Smooth muscle cell (in vitro differentiated cells): ENCODE data around the gene ENOX2. TPM values are rescaled to one million over a fixed set of nuclear protein-coding genes. Genes with fewer than 3 reads are reported as not detected.

Experiments used
- DNase-seq: peaks from one replicate; lab custom pipeline; 2025; ENCODE audit not compliant: unreplicated experiment; lab: John Stamatoyannopoulos, UW
- H2AFZ ChIP-seq: fragments of 200-600 bp; sonication (generic); 2 replicates; pipeline ENCODE4 v1.6.0; 2016; ENCODE audit warnings: antibody characterized with exemption, low read depth, mild to moderate bottlenecking
- H3F3A ChIP-seq: fragments of 200-600 bp; sonication (generic); 2 replicates; pipeline ENCODE4 v1.6.0; 2017; ENCODE audit warnings: antibody characterized with exemption, low read depth
- H3K27ac ChIP-seq: fragments of 200-600 bp; sonication (generic); 2 replicates; pipeline ENCODE4 v1.5.1; 2016; ENCODE audit warnings: low read depth, mild to moderate bottlenecking
- H3K27me3 ChIP-seq: fragments of 200-600 bp; sonication (generic); 2 replicates; pipeline ENCODE4 v1.6.1; 2016; ENCODE audit warnings: low read depth, mild to moderate bottlenecking
- H3K36me3 ChIP-seq: fragments of 200-600 bp; sonication (generic); 2 replicates; pipeline ENCODE4 v1.5.1; 2016; ENCODE audit warnings: low read depth
- H3K4me1 ChIP-seq: fragments of 200-600 bp; sonication (generic); 2 replicates; pipeline ENCODE4 v1.5.1; 2016; ENCODE audit warnings: low read depth
- H3K4me2 ChIP-seq: fragments of 200-600 bp; sonication (generic); 2 replicates; pipeline ENCODE4 v1.6.0; 2016; ENCODE audit warnings: mild to moderate bottlenecking
- H3K4me3 ChIP-seq: fragments of 200-600 bp; sonication (generic); 2 replicates; pipeline ENCODE4 v1.5.1; 2016; ENCODE audit warnings: mild to moderate bottlenecking
- H3K79me2 ChIP-seq: fragments of 200-600 bp; sonication (generic); 2 replicates; pipeline ENCODE4 v1.6.0; 2016; ENCODE audit warnings: low read depth, mild to moderate bottlenecking
- H3K9ac ChIP-seq: fragments of 200-600 bp; sonication (generic); 2 replicates; pipeline ENCODE4 v1.6.0; 2016; ENCODE audit warnings: low read depth
- H3K9me3 ChIP-seq: fragments of 200-600 bp; sonication (generic); replicated peaks from 2 replicates; pipeline ENCODE4 v1.5.1; 2016; ENCODE audit warnings: low read depth
- H4K20me1 ChIP-seq: fragments of 200-600 bp; sonication (generic); 2 replicates; pipeline ENCODE4 v1.6.0; 2016; ENCODE audit warnings: low read depth
- CTCF ChIP-seq: fragments of 200-600 bp; sonication (generic); IDR thresholded peaks from 2 replicates; pipeline ENCODE4 v1.5.1; 2017; ENCODE audit warnings: borderline replicate concordance, mild to moderate bottlenecking, antibody characterized with exemption; ENCODE audit not compliant: insufficient read depth, poor library complexity, severe bottlenecking
- WGBS: methylation state at CpG from one replicate; pipeline ENCODE4 v1.1.7; 2016; ENCODE audit warnings: low lambda C conversion rate; 5-methylcytosine and 5-hydroxymethylcytosine counted together
- polyA plus RNA-seq: library from polyadenylated mRNA; unstranded; fragments of >200 nt; fragmentation: Nextera tagmentation; extraction: Ambion mirVana; gene quantifications from 2 replicates; pipeline ENCODE4 v1.2.1, GENCODE V29; 2016
- total RNA-seq: library from RNA; depleted of rRNA; stranded (reverse); fragments of >200 nt; gene quantifications from 2 replicates; pipeline ENCODE4 v1.2.3, GENCODE V29; 2014

Gene ENOX2
- total and polyA plus RNA-seq, 2 experiments from 2014 or later: 7.0 to 11.2 TPM

- H2AFZ ChIP-seq: no peak overlapping the region
- no peaks in the 10 kb centered on the region for H3F3A ChIP-seq
- H4K20me1 ChIP-seq: no peaks in the 10 kb centered on the region
- H3K27me3 ChIP-seq: no peaks in the 10 kb centered on the region
- H3K36me3 ChIP-seq: no peaks in the 10 kb centered on the region
- no peaks in the 10 kb centered on the region for H3K79me2 ChIP-seq
- H3K4me1 ChIP-seq: peaks cover 3% of the 10 kb centered on the region
- TF ChIP-seq CTCF: no peak
- no peak for DNase-seq
- H3K9ac ChIP-seq: no peak overlapping the region
- no peak overlapping the region for H3K4me3 ChIP-seq
- no peaks in the 10 kb centered on the region for H3K9me3 ChIP-seq
- H3K27ac ChIP-seq: no peak overlapping the region
- no peak overlapping the region for H3K4me2 ChIP-seq
Measured at GRCh38 chrX:130884627-130885026, 18.4 kb downstream of the ENOX2 start.

- peaks cover 4% of the 10 kb centered on the region for H3K4me1 ChIP-seq
- H3K27me3 ChIP-seq: no peaks in the 10 kb centered on the region
- no peaks in the 10 kb centered on the region for H3K79me2 ChIP-seq
- no peaks in the 10 kb centered on the region for H3F3A ChIP-seq
- WGBS: 68% methylated on average over 2 of the region's 2 CpGs
- no peak overlapping the region for H3K4me3 ChIP-seq
- no peak overlapping the region for H3K9ac ChIP-seq
- H4K20me1 ChIP-seq: no peaks in the 10 kb centered on the region
- H3K27ac ChIP-seq: peak overlapping the region; percentile 38
- no peak for DNase-seq
- no peaks in the 10 kb centered on the region for H3K9me3 ChIP-seq
- peak overlapping the region; percentile 3 for H3K4me2 ChIP-seq
- H2AFZ ChIP-seq: no peak overlapping the region
- no peak for TF ChIP-seq CTCF
- no peaks in the 10 kb centered on the region for H3K36me3 ChIP-seq
Measured at GRCh38 chrX:130879869-130880268, 23.1 kb downstream of the ENOX2 start.

GRCh38 chrX:130878350-130879341 is 24.4 kb downstream of the ENOX2 start:
- DNase-seq: no peak
- Histone ChIP-seq H3K79me2 (no peaks in the 10 kb centered on the region), H3K4me1 (peaks cover 4% of the 10 kb centered on the region), H3K9ac (no peak overlapping the region), H3K4me3 (no peak overlapping the region), H3K4me2 (peak overlapping the region; percentile 3), H4K20me1 (no peaks in the 10 kb centered on the region), H3F3A (no peaks in the 10 kb centered on the region), H3K9me3 (no peaks in the 10 kb centered on the region), H2AFZ (no peak overlapping the region), H3K27me3 (no peaks in the 10 kb centered on the region), H3K36me3 (no peaks in the 10 kb centered on the region), H3K27ac (peak overlapping the region; percentile 38)
- TF ChIP-seq CTCF: no peak
- WGBS: 47% methylated on average over 7 of the region's 7 CpGs
